CD4-positive, alpha-beta T cell (primary cell): Measurements from ENCODE around the gene ZFYVE21. TPM values are rescaled to one million over a fixed set of nuclear protein-coding genes. Genes with fewer than 3 reads are reported as not detected.
"Not testable (repeated sequence)": the region's sequence is repeated elsewhere in the genome, so short reads cannot be mapped to it uniquely, and the experiment has no call there.

ENCODE experiments used
- ATAC-seq: fragments of 200-7000 bp; cut with Tn5 transposase; one replicate; pipeline ENCODE4 v1.10.0; 2022; ENCODE audit warnings: mild to moderate bottlenecking; ENCODE audit not compliant: poor library complexity
- CTCF ChIA-PET: fragments of 350-600 bp; sonication (Branson Sonifier 250); formaldehyde crosslinking; loops from one replicate; lab custom pipeline; 2021; ENCODE audit warnings: antibody characterized with exemption, inconsistent platforms; lab: Charles Lee
- POLR2A ChIA-PET: fragments of 350-600 bp; sonication (Branson Sonifier 250); formaldehyde crosslinking; loops from one replicate; lab custom pipeline; 2021; ENCODE audit warnings: antibody characterized with exemption, inconsistent platforms; lab: Charles Lee
- DNase-seq, 14 experiments: peaks; one replicate each; pipeline ENCODE4 v3.0.0-alpha.2; 2013 to 2020; ENCODE audit warnings: mixed read lengths in 2 of 14
- H3K27ac ChIP-seq, 2 donors: one replicate each; pipeline versions ENCODE4 v1.5.1 to v1.7.0; 2013; ENCODE audit warnings: low read length in 2 of 2, low read depth in 1 of 2, mild to moderate bottlenecking in 1 of 2
- H3K27me3 ChIP-seq, 2 experiments: 1 replicate in 1 of 2; 2 replicates in 1 of 2; pipeline versions ENCODE4 v1.6.1 to v1.7.0; 2013; ENCODE audit warnings: low read length in 2 of 2, control low read depth in 1 of 2, mild to moderate bottlenecking in 1 of 2, moderate library complexity in 1 of 2; ENCODE audit not compliant: insufficient read depth in 2 of 2, control insufficient read depth in 1 of 2
- H3K36me3 ChIP-seq: one replicate; pipeline ENCODE4 v1.6.1; 2013; ENCODE audit warnings: low read length, control low read depth; ENCODE audit not compliant: insufficient read depth
- H3K4me1 ChIP-seq: one replicate; pipeline ENCODE4 v1.6.1; 2013; ENCODE audit warnings: low read length, control low read depth; ENCODE audit not compliant: insufficient read depth
- H3K4me3 ChIP-seq: one replicate; pipeline ENCODE4 v1.5.1; 2013; ENCODE audit warnings: mild to moderate bottlenecking, low read length, moderate library complexity
- H3K9me3 ChIP-seq, 2 experiments: 1 replicate in 1 of 2; 2 replicates in 1 of 2; pipeline versions ENCODE4 v1.6.1 to v1.7.0; 2013; ENCODE audit warnings: low read length in 2 of 2, mild to moderate bottlenecking in 2 of 2, control low read depth in 1 of 2, moderate library complexity in 1 of 2; ENCODE audit not compliant: control insufficient read depth in 1 of 2, insufficient read depth in 1 of 2
- H3K27ac Mint-ChIP-seq: one replicate; pipeline ENCODE4 v1.8.0; 2020; ENCODE audit warnings: mixed read lengths
- H3K27me3 Mint-ChIP-seq: one replicate; pipeline ENCODE4 v1.8.0; 2021; ENCODE audit warnings: mixed read lengths
- H3K36me3 Mint-ChIP-seq: one replicate; pipeline ENCODE4 v1.8.0; 2021; ENCODE audit warnings: low read depth, mixed read lengths
- H3K4me1 Mint-ChIP-seq: one replicate; pipeline ENCODE4 v1.8.0; 2021; ENCODE audit warnings: low read depth, mixed read lengths
- H3K4me3 Mint-ChIP-seq: one replicate; pipeline ENCODE4 v1.8.0; 2020; ENCODE audit warnings: mild to moderate bottlenecking, mixed read lengths
- H3K9me3 Mint-ChIP-seq: one replicate; pipeline ENCODE4 v1.8.0; 2020; ENCODE audit warnings: mixed read lengths
- intact Hi-C, 2 experiments: fragments of 100-400 bp; cut with DNase I in 1 of 2; cut with micrococcal nuclease in 1 of 2; formaldehyde crosslinking; loops; one replicate each; pipeline versions ENCODE4 v1.15.1 to v1.9.0; 2023 to 2025; cut with DNase I, micrococcal nuclease
- total RNA-seq, 174 experiments: library from RNA in 2 of 174; stranded (reverse) in 2 of 174; gene quantifications; one replicate each; pipeline ENCODE4 v1.2.3 and lab custom pipeline; 2021 to 2026
- TF ChIP-seq, protein P1 (sequence below): fragments of 200-600 bp; IDR thresholded peaks from one replicate; pipeline ENCODE4 v1.8.0; 2022; ENCODE audit warnings: antibody characterized with exemption, mild to moderate bottlenecking

The ZFYVE21 gene
- total RNA-seq, 2 experiments from 2014 or later, result 2.6 to 3.0 TPM

DNA sequence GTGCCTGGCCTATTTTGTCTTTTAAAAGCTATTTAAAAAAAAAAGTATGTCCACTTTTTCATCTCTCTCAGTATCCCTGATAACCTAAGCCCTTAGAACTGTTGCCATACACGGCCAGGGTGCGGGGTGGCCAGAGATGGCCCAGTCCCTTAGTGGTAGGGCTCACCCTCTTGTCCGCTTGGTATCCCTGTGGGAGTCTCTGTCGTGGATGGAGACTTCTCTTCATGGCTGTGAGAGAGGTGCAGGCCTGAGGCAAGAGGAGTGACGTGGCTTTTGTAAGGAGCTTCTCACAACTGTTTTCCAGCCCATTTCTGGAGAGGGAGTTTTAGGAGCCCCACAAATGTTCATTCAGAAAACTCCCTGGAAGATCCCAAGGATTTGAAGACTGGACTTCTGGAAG lies 27.2 kb upstream of the ZFYVE21 start:
- no peak overlapping the region for H3K4me3 Mint-ChIP-seq
- TF ChIP-seq, protein P1, sequence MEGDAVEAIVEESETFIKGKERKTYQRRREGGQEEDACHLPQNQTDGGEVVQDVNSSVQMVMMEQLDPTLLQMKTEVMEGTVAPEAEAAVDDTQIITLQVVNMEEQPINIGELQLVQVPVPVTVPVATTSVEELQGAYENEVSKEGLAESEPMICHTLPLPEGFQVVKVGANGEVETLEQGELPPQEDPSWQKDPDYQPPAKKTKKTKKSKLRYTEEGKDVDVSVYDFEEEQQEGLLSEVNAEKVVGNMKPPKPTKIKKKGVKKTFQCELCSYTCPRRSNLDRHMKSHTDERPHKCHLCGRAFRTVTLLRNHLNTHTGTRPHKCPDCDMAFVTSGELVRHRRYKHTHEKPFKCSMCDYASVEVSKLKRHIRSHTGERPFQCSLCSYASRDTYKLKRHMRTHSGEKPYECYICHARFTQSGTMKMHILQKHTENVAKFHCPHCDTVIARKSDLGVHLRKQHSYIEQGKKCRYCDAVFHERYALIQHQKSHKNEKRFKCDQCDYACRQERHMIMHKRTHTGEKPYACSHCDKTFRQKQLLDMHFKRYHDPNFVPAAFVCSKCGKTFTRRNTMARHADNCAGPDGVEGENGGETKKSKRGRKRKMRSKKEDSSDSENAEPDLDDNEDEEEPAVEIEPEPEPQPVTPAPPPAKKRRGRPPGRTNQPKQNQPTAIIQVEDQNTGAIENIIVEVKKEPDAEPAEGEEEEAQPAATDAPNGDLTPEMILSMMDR, result no peak
- Histone ChIP-seq H3K27me3 (no peaks in the 10 kb centered on the region), H3K4me3 (no peak overlapping the region), H3K4me1 (no peaks in the 10 kb centered on the region), H3K9me3 (no peaks in the 10 kb centered on the region), H3K27ac (no peak overlapping the region), H3K36me3 (peaks cover 75% of the 10 kb centered on the region)
- no peak overlapping the region for H3K27ac Mint-ChIP-seq
- no peaks in the 10 kb centered on the region for H3K9me3 Mint-ChIP-seq
- DNase-seq (no peak), ATAC-seq (no peak)
- no peaks in the 10 kb centered on the region for H3K27me3 Mint-ChIP-seq
- CTCF ChIA-PET, result no interaction called here
- H3K36me3 Mint-ChIP-seq, result peaks cover 77% of the 10 kb centered on the region
- no peaks in the 10 kb centered on the region for H3K4me1 Mint-ChIP-seq
- intact Hi-C loops, result no loop called here
- POLR2A ChIA-PET, result no interaction called here

DNA sequence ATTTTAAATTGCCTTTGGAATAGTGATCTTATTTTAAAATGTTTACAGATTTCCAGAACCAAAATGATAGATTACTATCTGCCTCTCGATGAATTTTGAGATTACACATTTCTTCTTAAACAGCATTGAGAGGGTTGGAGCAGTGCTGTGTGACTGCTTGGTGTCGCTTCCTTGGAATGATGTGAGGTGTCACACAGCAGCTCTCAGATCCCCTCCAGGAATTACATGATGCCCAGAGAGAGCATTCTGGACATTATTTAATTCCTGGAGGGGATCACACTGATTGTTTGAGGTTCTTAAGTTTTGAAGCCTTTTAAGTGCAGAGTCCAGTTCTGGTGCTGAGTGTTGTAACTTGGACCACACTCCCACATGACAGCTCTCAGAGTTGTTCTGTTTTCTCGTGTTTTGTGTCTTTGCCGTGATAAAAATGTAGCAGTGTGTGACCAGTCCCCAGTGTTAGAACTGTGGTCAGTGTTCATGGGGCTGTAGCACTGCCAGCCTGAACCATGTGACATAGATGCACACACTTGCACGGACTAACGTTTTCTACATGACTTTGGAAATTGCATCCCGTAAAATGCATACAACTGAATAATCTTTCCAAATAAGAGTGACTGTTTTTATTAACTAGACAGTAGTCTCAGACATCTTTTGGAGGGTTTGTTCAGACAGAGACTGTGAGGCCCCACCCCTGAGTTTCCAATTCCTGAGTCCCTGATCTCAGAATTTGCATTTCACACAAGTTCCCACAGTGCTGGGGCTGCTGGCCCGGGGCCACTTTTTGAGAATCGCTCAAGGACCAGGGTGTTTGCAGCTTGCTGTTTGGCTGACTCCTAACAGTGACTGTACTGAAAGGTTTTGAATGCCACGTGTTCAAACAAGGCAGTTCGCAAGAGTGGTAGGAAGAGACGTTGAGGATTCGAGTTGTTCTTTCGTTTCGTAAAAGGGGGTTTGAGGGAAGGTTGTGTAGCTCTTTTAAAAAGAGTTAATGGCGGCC lies 26.4 kb upstream of the ZFYVE21 start:
- no peak overlapping the region for H3K27ac ChIP-seq
- peaks cover 75% of the 10 kb centered on the region for H3K36me3 ChIP-seq
- no peaks in the 10 kb centered on the region for H3K9me3 ChIP-seq
- TF ChIP-seq, protein P1, result no peak
- CTCF ChIA-PET, result interaction anchor here (0.6 kb wide), 1 partner anchor 1613 kb away, joined by 4 read pairs; no protein-coding TSS in a partner anchor
- no peak overlapping the region for H3K4me3 Mint-ChIP-seq
- no peaks in the 10 kb centered on the region for H3K9me3 Mint-ChIP-seq
- no peaks in the 10 kb centered on the region for H3K27me3 Mint-ChIP-seq
- H3K27me3 ChIP-seq, result no peaks in the 10 kb centered on the region
- POLR2A ChIA-PET, result no interaction called here
- no peak overlapping the region for H3K4me3 ChIP-seq
- no peak for DNase-seq
- H3K36me3 Mint-ChIP-seq, result peaks cover 80% of the 10 kb centered on the region
- ATAC-seq, result no peak
- no peaks in the 10 kb centered on the region for H3K4me1 Mint-ChIP-seq
- intact Hi-C loops, result no loop called here
- no peak overlapping the region for H3K27ac Mint-ChIP-seq
- no peaks in the 10 kb centered on the region for H3K4me1 ChIP-seq

DNA sequence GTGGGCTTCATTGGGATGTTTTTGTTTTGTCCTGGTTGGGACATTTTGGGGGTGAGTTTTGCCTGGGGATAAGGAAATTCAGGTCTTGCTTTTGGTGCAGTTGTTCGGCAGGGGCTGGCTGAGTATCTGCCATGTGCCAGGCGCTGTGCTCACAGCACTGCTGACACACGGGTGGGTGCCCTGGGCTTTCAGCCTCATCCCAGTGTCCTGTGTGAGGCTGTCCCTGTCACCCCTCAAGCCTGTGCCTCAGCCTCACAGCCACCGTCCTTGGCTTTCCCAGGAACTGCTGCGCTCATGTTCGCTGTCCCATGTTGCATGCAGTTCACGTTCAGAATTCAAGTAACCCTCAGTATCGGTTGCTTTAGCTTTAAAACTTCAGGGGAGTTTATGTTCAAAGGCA lies 25.3 kb upstream of the ZFYVE21 start:
- H3K4me3 ChIP-seq, result no peak overlapping the region
- H3K4me1 Mint-ChIP-seq, result no peaks in the 10 kb centered on the region
- H3K27me3 Mint-ChIP-seq, result no peaks in the 10 kb centered on the region
- intact Hi-C loops, result no loop called here
- H3K27ac ChIP-seq, result no peak overlapping the region
- H3K36me3 ChIP-seq, result peaks cover 73% of the 10 kb centered on the region
- DNase-seq (no peak), ATAC-seq (no peak)
- no peaks in the 10 kb centered on the region for H3K27me3 ChIP-seq
- no peaks in the 10 kb centered on the region for H3K9me3 ChIP-seq
- peak overlapping the region; percentile 24 for H3K27ac Mint-ChIP-seq
- H3K4me3 Mint-ChIP-seq, result no peak overlapping the region
- ChIA-PET CTCF (interaction anchor here (0.7 kb wide), 1 partner anchor 70 kb away, joined by 5 read pairs; no protein-coding TSS in a partner anchor), POLR2A (no interaction called here)
- TF ChIP-seq, protein P1, result no peak
- H3K4me1 ChIP-seq, result no peaks in the 10 kb centered on the region
- H3K36me3 Mint-ChIP-seq, result peaks cover 78% of the 10 kb centered on the region
- H3K9me3 Mint-ChIP-seq, result no peaks in the 10 kb centered on the region

DNA sequence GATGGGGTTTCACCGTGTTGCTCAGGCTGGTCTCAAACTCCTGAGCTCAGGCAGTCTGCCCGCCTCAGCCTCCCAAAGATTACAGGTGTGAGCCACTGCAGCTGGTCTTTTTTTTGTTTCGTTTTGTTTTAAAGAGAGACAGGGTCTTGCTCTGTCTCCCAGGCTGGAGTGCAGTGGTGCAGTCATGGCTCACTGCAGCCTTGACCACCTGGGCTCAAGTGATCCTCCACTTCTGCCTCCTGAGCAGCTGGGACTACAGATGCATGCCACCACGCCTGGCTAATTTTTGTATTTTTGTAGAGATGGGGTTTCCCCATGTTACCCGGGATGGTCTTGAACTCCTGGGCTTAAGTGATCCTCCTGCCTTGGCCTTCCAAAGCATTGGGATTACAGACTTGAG lies 24.0 kb upstream of the ZFYVE21 start:
- ATAC-seq, H3K27me3 Mint-ChIP-seq, H3K27ac Mint-ChIP-seq, POLR2A ChIA-PET, H3K27me3 ChIP-seq, H3K4me1 Mint-ChIP-seq, H3K9me3 ChIP-seq, DNase-seq, CTCF ChIA-PET, H3K27ac ChIP-seq, H3K4me3 Mint-ChIP-seq, H3K4me3 ChIP-seq, H3K4me1 ChIP-seq, intact Hi-C loops, H3K9me3 Mint-ChIP-seq: not testable (repeated sequence)
- H3K36me3 Mint-ChIP-seq, result peaks cover 75% of the 10 kb centered on the region
- H3K36me3 ChIP-seq, result peaks cover 70% of the 10 kb centered on the region
